ENCODE data around the gene NAA35.
"Not testable (repeated sequence)": the region's sequence is repeated elsewhere in the genome, so short reads cannot be mapped to it uniquely, and the experiment has no call there.

NAA35 gene

GRCh38 chr9:85949586-85950335, 8.8 kb downstream of the NAA35 start:
- no peak for DNase-seq

GRCh38 chr9:85959955-85960354, 19.0 kb downstream of the NAA35 start:
- no peak for DNase-seq

GRCh38 chr9:85960688-85961093, 19.7 kb downstream of the NAA35 start:
- DNase-seq: no peak

DNA sequence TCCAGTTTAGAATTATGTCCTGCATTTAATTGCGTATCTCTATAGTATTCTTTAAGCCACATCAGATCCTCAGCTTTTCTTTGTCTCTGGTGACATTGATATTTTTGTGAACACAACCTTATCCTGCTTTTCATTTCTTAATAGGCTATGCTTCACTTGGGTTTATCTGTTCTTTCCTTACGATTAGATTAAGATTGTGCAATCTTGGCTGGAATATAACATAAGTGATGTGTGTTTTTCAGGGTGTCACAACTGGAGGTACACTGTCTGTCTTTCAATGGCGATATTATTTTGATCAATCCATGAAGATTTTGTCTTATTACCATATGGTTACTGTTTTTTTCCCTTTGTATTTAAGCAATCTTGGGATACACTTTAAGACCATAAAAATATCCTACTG, 23.6 kb downstream of the NAA35 start:
- DNase-seq: no peak

DNA sequence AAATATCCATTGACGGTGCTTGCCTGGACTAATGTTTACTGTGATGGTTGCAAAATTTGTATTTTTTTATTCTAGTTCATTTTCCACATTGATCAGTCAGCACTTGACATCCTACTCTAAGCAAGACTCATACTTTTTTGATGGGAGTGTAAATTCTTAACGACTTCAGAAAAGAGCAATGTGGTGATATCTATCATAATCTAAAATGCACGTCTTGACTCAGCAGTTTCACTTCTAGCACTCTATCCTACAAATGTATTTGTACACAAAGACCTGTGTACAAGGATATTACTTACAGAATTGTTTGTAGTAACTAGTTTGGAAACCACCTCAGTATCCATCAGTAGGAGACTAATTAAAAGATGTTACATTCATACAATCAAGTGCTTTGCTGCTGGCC, 24.0 kb downstream of the NAA35 start:
- no peak for DNase-seq

GRCh38 chr9:85969727-85970126, 28.8 kb downstream of the NAA35 start:
- no peak for DNase-seq

- DNase-seq: no peak
Observed at GRCh38 chr9:85971731-85972130, 30.8 kb downstream of the NAA35 start.

DNA sequence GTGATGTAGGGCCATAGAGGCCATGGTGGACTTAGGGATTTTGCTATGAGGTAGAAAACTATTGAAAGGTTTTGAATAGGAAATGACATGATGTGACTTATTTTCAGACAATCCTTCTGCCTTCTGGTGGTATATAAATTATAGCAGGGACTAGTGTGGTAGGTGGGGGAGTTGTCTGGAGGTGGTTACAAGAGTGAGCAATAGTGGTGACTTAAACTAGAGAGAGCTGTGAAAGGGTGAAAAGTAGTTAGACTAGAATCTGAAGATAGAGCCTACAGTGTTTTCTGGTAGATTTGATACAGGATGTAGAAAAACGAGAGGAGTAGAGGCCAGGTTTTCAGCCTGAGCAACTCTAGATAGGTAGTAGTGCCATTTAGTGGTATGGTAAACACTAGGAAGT, 32.3 kb downstream of the NAA35 start:
- DNase-seq: no peak

DNA sequence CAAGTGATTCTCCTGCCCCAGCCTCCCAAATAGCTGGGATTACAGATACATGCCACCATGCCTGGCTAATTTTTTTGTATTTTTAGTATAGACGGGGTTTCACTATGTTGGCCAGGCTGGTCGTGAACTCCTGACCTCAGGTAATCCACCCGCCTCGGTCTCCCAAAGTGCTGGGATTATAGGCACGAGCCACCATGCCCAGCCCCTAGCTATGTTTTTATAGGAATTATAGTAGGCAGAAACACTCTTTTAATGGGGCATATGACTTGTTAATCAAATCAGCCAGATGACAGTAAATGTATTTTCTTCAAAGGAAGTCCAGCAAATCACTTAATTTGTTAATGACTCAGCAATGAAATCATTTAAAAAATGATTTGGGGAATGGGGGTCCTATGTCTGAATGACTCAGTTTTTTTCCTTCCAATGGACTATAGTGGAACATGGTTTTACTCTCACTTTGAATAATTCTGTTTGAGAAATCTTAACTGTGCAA, 33.2 kb downstream of the NAA35 start:
- DNase-seq: not testable (repeated sequence)

- no peak for DNase-seq
Observed at GRCh38 chr9:85978496-85978895, 37.5 kb downstream of the NAA35 start.

GRCh38 chr9:85981369-85981768, 40.4 kb downstream of the NAA35 start:
- no peak for DNase-seq

GRCh38 chr9:85984457-85984856, 43.5 kb downstream of the NAA35 start:
- no peak for DNase-seq

GRCh38 chr9:85987236-85987635, 46.3 kb downstream of the NAA35 start:
- no peak for DNase-seq

DNA sequence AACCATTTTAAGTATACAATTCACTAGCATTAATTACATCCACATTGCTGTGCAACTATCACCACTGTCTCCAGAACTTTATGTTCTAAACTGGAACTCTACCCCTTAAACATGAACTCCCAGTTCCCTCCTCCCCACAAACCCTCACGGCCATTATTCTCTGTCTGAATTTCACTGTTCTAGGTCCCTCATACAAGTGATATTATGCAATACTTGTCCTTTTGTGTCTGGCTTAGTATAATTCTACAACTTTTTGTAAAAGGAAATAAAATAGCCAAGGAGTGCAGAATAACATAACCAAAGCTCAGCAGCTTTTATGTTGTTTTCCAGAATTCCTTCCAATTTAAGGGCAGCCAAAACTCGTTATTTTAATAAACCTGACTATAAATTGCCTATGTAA, 53.2 kb downstream of the NAA35 start:
- no peak for DNase-seq

DNA sequence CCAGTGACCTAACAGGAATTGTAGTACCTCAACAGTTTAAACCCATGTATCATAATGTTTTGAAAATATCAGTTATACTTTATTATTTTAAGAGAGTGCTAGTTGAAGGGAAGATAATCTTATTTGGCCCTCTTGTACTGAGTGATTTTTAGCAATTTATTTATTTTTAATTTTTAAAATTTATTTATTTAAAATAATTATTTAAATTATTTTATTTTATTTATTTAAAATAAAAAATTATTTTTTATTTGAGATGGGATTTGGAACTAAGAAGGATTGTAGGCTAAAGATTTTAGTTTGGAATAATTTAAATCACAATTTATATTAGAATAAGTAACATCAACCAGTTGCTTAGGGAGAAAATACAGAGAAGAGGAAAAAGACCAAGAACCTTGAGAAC, 54.2 kb downstream of the NAA35 start:
- DNase-seq: no peak

DNA sequence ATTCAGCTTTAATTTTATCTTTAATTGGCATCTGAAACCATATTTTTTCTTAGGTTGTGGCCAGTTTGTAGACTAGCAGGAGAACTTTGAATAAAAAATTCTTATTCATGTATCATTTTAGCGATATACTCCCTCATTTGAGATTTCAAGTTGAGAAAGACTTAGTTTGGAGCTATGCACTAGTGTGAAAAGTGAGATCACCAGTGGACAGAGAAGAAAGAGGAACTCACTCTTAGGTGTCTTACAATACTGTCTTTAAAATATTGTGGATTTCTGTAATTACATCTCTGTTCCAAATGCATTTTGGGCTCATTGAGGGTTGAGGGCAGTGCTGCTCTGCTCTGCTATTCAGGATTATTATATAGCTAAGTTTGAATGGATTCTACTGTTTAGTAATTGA, 54.7 kb downstream of the NAA35 start:
- DNase-seq: no peak

DNA sequence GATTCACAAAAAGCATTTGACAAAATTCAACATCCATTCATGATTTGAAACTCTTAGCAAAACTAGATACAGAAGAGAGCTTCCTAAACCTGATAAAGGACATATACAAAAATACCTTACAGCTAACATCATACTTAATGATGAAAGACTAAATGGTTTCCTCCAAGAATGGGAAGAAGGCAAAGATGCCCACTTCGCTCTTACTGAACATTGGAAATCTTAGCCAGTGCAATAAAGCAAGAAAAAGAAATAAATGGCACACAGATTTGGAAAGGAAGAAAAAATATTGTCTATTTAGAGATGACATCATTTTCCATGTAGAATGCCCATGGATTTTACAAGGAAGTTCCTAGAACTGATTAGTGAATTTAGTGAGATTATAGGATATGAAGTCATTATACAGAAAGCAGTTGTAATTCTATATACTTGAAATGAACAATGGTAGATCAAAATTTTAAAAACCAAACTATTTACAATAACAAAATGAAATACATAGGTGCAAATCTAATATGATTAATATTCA, 64.4 kb downstream of the NAA35 start:
- no peak for DNase-seq

GRCh38 chr9:86009133-86009532, 68.2 kb downstream of the NAA35 start:
- DNase-seq: no peak

DNA sequence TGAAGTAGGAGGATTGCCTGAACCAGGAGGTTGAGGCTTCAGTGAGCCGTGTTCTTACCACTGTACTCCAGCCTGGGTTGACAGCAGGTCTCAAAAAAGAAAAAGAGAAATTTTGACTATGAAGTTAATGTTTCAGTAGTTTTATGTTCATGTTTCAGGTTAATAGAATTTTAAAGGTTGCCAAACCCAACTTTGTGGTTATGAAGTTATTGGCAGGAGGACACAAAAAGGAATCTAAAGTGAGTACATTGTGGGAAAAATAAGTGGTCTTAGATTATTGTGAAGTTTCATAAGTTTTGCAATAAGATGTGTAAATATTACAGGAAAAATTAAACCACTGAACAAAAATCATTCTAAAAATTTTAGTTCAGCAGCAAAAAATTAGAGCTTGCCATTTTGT, 79.8 kb downstream of the NAA35 start:
- DNase-seq: no peak

DNA sequence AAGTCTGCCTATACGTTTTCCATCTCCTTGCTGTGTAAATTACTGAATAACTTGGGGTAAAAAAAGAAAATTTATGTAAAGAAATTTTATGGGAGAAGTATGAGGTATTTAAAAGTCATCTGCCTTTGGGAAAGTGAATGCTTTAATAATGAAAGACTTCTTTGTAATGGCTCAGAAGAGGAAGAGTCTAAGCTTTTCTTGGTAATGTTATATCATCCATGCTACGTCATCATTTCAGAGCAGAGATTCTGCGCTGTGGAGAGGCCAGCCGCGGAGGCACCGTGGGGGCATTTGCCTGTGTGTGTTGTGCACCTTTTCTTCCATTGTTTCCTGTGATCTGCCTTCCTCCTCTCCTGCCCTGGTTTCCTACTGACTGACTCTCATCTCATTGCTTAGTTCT, 80.2 kb downstream of the NAA35 start:
- DNase-seq: no peak

DNA sequence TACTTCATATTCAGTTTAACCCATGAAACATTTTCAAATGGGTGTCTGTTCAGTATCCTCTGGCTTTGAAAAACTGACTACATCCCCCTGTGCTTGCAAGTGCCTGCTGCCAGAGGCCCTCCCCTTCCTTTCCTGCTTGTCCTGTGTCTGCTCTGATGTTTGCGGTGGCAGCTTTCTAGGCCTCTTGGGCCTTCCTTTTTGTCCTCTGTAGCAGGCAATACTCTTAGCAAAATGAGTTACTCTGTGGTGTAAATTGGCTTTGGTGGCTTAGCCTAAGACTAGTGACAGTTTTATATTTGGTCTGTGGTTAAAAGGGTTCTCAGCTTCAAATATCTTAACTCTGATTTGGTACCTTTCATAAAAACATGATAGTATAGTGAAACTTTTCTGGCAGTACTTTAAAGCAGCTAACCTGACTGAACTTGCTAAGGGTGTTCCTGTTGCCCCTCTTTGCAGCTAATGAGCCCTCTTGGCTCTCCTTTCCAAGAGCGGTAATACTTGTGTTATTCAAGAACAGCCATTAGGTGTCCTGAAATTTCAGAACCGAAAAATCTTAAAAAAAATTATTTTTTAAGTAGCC, 81.8 kb downstream of the NAA35 start:
- no peak for DNase-seq

GRCh38 chr9:86027767-86028166, 86.8 kb downstream of the NAA35 start:
- no peak for DNase-seq

DNA sequence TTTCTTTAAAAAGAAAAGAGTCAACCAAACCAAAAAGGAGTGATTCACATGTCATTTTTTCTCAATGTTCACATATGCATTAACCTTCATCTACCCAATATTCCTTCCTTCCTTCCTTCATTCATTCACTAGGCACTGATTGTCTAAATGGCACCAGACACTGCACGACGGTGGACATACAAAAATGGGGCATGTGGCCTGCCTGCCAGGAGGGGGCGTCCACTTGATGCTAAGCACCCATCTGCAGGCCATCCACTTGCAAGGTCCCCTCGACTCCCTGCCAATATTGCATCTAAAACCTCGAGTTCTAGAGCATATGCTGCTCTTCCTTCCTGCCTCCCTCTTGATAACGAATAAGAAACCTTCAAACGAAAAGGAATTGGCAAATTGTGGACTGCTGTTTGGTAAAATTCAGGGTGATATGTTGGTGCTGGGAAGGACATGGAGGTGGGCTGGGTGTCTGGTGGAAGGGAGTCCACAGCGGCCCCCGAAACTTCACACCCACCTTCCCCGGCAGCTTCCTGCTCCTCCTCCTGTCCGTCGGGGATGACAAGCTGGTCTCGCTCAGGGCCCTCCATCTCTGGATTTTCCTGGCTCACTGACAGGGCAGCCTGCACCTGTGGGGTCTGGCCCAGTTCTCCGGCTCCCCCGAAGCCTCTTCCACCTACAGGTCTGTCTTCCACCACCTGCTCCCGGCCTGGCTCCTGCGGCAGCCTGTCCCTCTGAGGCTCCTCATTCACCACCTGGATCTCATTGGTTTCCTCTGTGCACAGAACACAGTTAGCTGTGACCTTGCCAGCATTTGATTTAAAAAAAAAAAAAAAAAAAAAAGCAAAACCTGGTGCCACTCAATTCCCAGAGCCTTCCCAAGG, 94.2 kb downstream of the NAA35 start:
- no peak for DNase-seq

Data from stimulated activated naive CD4-positive, alpha-beta T cell treated with Interleukin-2 at 50 U/mL for 16 hours (primary cell).